ENCODE measurements around the gene ATF1.
"Not testable (repeated sequence)": the region's sequence is repeated elsewhere in the genome, so short reads cannot be mapped to it uniquely, and the experiment has no call there.

Gene ATF1

GRCh38 chr12:50859621-50860310 lies 95.9 kb downstream of the ATF1 start:
- DNase-seq (ENCODE audit: low read depth), result no peak

- DNase-seq (ENCODE audit: low read depth), result no peak
Observed at GRCh38 chr12:50862316-50862715, 98.4 kb downstream of the ATF1 start.

GRCh38 chr12:50865266-50865665 lies 101.4 kb downstream of the ATF1 start:
- no peak for DNase-seq (ENCODE audit: low read depth)

- not testable (repeated sequence) for DNase-seq (ENCODE audit: low read depth)
Observed at GRCh38 chr12:50868881-50869280, 105.0 kb downstream of the ATF1 start.

Measured in T follicular helper cell (primary cell).